B cell (primary cell): Measurements from ENCODE around the gene PARD3B. TPM values are rescaled to one million over a fixed set of nuclear protein-coding genes. Genes with fewer than 3 reads are reported as not detected.

Experiments used
- ATAC-seq: fragments of 200-7000 bp; cut with Tn5 transposase; one replicate; pipeline ENCODE4 v1.10.0; 2021; ENCODE audit warnings: low read depth, mild to moderate bottlenecking, moderate number of reproducible peaks, moderate library complexity
- CTCF ChIA-PET: fragments of 350-600 bp; sonication (Branson Sonifier 250); formaldehyde crosslinking; loops from one replicate; lab custom pipeline; 2021; ENCODE audit warnings: antibody characterized with exemption, inconsistent platforms; lab: Charles Lee
- POLR2A ChIA-PET: fragments of 350-600 bp; sonication (Branson Sonifier 250); formaldehyde crosslinking; loops from one replicate; lab custom pipeline; 2021; ENCODE audit warnings: antibody characterized with exemption; lab: Charles Lee
- DNase-seq: peaks from one replicate; pipeline ENCODE4 v3.0.0; 2013
- H2AFZ ChIP-seq: 2 replicates; pipeline ENCODE4 v1.6.1; 2012; ENCODE audit warnings: mild to moderate bottlenecking, low read depth, low read length; ENCODE audit not compliant: insufficient read depth, poor library complexity, severe bottlenecking
- H3K27ac ChIP-seq, 2 donors: 1 replicate in 1 of 2; 2 replicates in 1 of 2; pipeline ENCODE4 v1.5.1; 2012 to 2013; ENCODE audit warnings: low read length in 2 of 2, mild to moderate bottlenecking in 2 of 2, moderate library complexity in 1 of 2
- H3K27me3 ChIP-seq, 4 experiments: fragments of 200-600 bp in 1 of 4; sonication (generic) in 1 of 4; replicated peaks in 1 of 4; 1 replicate in 2 of 4; 2 replicates in 2 of 4; pipeline versions ENCODE4 v1.6.1 to v1.7.0; 2013 to 2016; ENCODE audit warnings: low read length in 3 of 4, mild to moderate bottlenecking in 2 of 4, mixed read lengths in 1 of 4, moderate library complexity in 1 of 4; ENCODE audit not compliant: insufficient read depth in 4 of 4, control insufficient read depth in 3 of 4; ENCODE audit errors: control extremely low read depth in 1 of 4
- H3K36me3 ChIP-seq, 2 experiments: replicated peaks in 1 of 2; 1 replicate in 1 of 2; 2 replicates in 1 of 2; pipeline versions ENCODE4 v1.6.1 to v1.7.1; 2013; ENCODE audit warnings: low read length in 1 of 2; ENCODE audit not compliant: insufficient read depth in 2 of 2, control insufficient read depth in 1 of 2; ENCODE audit errors: control extremely low read depth in 1 of 2, extremely low read depth in 1 of 2
- H3K4me1 ChIP-seq, 2 donors: fragments of 200-600 bp in 1 of 2; sonication (generic) in 1 of 2; 1 replicate in 1 of 2; 2 replicates in 1 of 2; pipeline versions ENCODE4 v1.5.1 to v1.6.1; 2013 to 2017; ENCODE audit warnings: low read length in 2 of 2; ENCODE audit not compliant: control insufficient read depth in 2 of 2, insufficient read depth in 2 of 2
- H3K4me2 ChIP-seq: replicated peaks from 2 replicates; pipeline ENCODE3; 2012; ENCODE audit warnings: mild to moderate bottlenecking, low read depth, low read length; ENCODE audit not compliant: poor library complexity, severe bottlenecking
- H3K4me3 ChIP-seq, 5 experiments: fragments of 200-600 bp in 1 of 5; sonication (generic) in 1 of 5; 1 replicate in 3 of 5; 2 replicates in 2 of 5; pipeline versions ENCODE4 v1.5.1 to v1.7.0; 2011 to 2016; ENCODE audit warnings: low read length in 4 of 5, mild to moderate bottlenecking in 4 of 5, low read depth in 2 of 5, control low read depth in 1 of 5, moderate library complexity in 1 of 5; ENCODE audit not compliant: insufficient read depth in 1 of 5; ENCODE audit errors: control extremely low read depth in 1 of 5, extremely low read depth in 1 of 5
- H3K79me2 ChIP-seq: fragments of 200-600 bp; sonication (generic); one replicate; pipeline ENCODE4 v1.6.0; 2016; ENCODE audit warnings: low read length; ENCODE audit not compliant: control insufficient read depth, insufficient read depth
- H3K9ac ChIP-seq: fragments of 200-600 bp; sonication (generic); 2 replicates; pipeline ENCODE4 v1.6.1; 2017; ENCODE audit warnings: mild to moderate bottlenecking, low read length, moderate library complexity
- H3K9me3 ChIP-seq, 3 donors: one replicate each; pipeline versions ENCODE4 v1.6.1 to v1.7.1; 2013; ENCODE audit warnings: low read length in 2 of 3; ENCODE audit not compliant: control insufficient read depth in 2 of 3, insufficient read depth in 1 of 3; ENCODE audit errors: control extremely low read depth in 1 of 3
- H4K20me1 ChIP-seq: 2 replicates; pipeline ENCODE4 v1.6.0; 2012; ENCODE audit warnings: mild to moderate bottlenecking, low read length; ENCODE audit not compliant: insufficient read depth, control insufficient read depth, poor library complexity, severe bottlenecking
- H3K27ac Mint-ChIP-seq: one replicate; pipeline ENCODE4 v1.8.0; 2021; ENCODE audit warnings: mixed read lengths
- H3K27me3 Mint-ChIP-seq: one replicate; pipeline ENCODE4 v1.8.0; 2021; ENCODE audit warnings: mixed read lengths
- H3K4me1 Mint-ChIP-seq: one replicate; pipeline ENCODE4 v1.8.0; 2021; ENCODE audit warnings: mixed read lengths
- H3K4me3 Mint-ChIP-seq: one replicate; pipeline ENCODE4 v1.8.0; 2021; ENCODE audit warnings: mixed read lengths
- H3K9me3 Mint-ChIP-seq: one replicate; pipeline ENCODE4 v1.8.0; 2022; ENCODE audit warnings: mixed read lengths; ENCODE audit not compliant: insufficient read depth
- EZH2 ChIP-seq: IDR thresholded peaks from 2 replicates; pipeline ENCODE4 v1.6.1; 2012; ENCODE audit warnings: borderline replicate concordance, low read depth, mild to moderate bottlenecking, moderate library complexity, low read length; ENCODE audit not compliant: insufficient read depth, poor library complexity, severe bottlenecking
- WGBS: methylation state at CpG from one replicate; pipeline ENCODE4 v1.1.5; 2013; ENCODE audit warnings: missing lambda C conversion rate; ENCODE audit not compliant: insufficient coverage; 5-methylcytosine and 5-hydroxymethylcytosine counted together
- intact Hi-C: fragments of 100-400 bp; cut with micrococcal nuclease; formaldehyde crosslinking; loops from one replicate; pipeline ENCODE4 v1.10.0; 2022
- polyA plus RNA-seq: library from polyadenylated mRNA; depleted of rRNA; stranded (reverse); fragments of >200 nt; gene quantifications from 2 replicates; pipeline ENCODE4 v1.2.3, GENCODE V29; 2012
- total RNA-seq, 2 donors: library from RNA; stranded (reverse); fragments of 120-200 nt in 1 of 2; gene quantifications; 1 replicate in 1 of 2; 2 replicates in 1 of 2; pipeline versions ENCODE4 v1.2.3 to v1.2.4, GENCODE V29; 2013 to 2022
- TF ChIP-seq, protein P1 (sequence below): fragments of 200-600 bp; IDR thresholded peaks from one replicate; pipeline ENCODE4 v1.8.0; 2022; ENCODE audit warnings: antibody characterized with exemption, mild to moderate bottlenecking

Gene PARD3B
- total and polyA plus RNA-seq, 2 donors (not counting 1 experiment from before 2014, with no cell fraction given) = not detected

DNA sequence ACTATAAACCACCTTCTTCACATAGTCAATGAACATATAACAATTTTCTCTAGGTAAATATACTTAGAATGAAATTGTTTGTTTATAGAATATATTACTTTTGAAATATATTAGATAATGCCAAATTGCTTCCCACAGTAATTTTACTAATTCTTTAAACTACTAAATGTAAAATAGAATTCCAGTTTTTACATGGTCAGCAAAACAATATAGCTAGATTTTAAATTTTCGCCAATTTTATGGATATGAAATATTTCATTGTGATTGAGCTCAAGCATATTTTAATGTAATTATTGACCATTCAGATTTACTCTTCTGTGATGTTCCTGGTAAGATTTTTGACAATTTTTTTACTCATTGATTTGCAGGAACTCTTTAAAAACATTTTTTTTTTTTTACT lies 444.6 kb downstream of the PARD3B start:
- ATAC-seq (no peak), DNase-seq (no peak)
- no CpG with 5 or more reads among the region's 1 CpG for WGBS
- no peaks in the 10 kb centered on the region for H3K9me3 ChIP-seq
- H3K36me3 ChIP-seq = no peaks in the 10 kb centered on the region
- intact Hi-C loops = no loop called here
- CTCF ChIA-PET = no interaction called here
- H3K9me3 Mint-ChIP-seq = no peaks in the 10 kb centered on the region
- no peaks in the 10 kb centered on the region for H3K4me1 Mint-ChIP-seq
- H3K27me3 Mint-ChIP-seq = no peaks in the 10 kb centered on the region
- no peak overlapping the region for H3K4me3 Mint-ChIP-seq
- no peaks in the 10 kb centered on the region for H3K4me1 ChIP-seq
- no peak overlapping the region for H2AFZ ChIP-seq
- H3K27me3 ChIP-seq = no peaks in the 10 kb centered on the region
- no peak overlapping the region for H3K9ac ChIP-seq
- no peak overlapping the region for H3K4me2 ChIP-seq
- H3K4me3 ChIP-seq = no peak overlapping the region
- H3K79me2 ChIP-seq = no peaks in the 10 kb centered on the region
- POLR2A ChIA-PET = no interaction called here
- TF ChIP-seq, protein P1, sequence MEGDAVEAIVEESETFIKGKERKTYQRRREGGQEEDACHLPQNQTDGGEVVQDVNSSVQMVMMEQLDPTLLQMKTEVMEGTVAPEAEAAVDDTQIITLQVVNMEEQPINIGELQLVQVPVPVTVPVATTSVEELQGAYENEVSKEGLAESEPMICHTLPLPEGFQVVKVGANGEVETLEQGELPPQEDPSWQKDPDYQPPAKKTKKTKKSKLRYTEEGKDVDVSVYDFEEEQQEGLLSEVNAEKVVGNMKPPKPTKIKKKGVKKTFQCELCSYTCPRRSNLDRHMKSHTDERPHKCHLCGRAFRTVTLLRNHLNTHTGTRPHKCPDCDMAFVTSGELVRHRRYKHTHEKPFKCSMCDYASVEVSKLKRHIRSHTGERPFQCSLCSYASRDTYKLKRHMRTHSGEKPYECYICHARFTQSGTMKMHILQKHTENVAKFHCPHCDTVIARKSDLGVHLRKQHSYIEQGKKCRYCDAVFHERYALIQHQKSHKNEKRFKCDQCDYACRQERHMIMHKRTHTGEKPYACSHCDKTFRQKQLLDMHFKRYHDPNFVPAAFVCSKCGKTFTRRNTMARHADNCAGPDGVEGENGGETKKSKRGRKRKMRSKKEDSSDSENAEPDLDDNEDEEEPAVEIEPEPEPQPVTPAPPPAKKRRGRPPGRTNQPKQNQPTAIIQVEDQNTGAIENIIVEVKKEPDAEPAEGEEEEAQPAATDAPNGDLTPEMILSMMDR = no peak
- TF ChIP-seq EZH2 = no peak
- no peak overlapping the region for H3K27ac ChIP-seq
- no peaks in the 10 kb centered on the region for H4K20me1 ChIP-seq
- H3K27ac Mint-ChIP-seq = no peak overlapping the region

DNA sequence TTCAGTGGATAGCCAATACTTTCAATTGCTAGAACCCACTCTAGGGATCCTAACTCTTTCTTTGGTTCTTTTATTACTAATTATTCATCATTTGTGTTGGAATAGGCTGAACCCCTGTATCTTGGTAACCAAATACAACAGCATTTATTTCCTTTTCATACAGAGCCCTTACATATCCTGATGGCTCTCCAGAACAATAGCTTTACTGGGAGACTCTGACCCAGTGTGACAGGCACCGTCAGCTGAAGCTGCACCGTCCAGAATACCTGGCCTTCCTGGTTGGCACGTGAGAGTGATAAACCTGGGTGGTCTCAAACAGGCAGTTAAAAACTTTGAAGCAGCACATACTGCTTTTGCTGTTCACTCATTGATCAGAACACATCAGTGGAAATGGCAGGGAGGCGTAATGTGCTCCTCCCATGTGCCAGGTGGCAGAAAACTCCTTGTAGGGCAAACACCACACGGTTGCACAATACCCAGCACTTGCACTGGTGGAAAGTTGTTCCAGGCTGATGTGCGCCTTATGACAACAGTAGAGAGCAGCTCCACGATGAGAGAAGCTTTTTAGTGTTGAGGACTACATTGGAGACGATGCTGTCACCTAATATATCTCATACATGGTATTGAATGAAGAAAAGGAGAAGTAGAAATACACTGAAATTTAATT lies 456.2 kb downstream of the PARD3B start:
- no peak overlapping the region for H3K4me3 ChIP-seq
- no peaks in the 10 kb centered on the region for H3K79me2 ChIP-seq
- H3K27ac ChIP-seq = no peak overlapping the region
- no peaks in the 10 kb centered on the region for H3K36me3 ChIP-seq
- TF ChIP-seq EZH2 = no peak
- TF ChIP-seq, protein P1 = no peak
- H3K4me2 ChIP-seq = no peak overlapping the region
- no peak overlapping the region for H3K9ac ChIP-seq
- H3K27me3 ChIP-seq = no peaks in the 10 kb centered on the region
- no peak overlapping the region for H2AFZ ChIP-seq
- no peaks in the 10 kb centered on the region for H4K20me1 ChIP-seq
- intact Hi-C loops = no loop called here
- Mint-ChIP-seq H3K27me3 (no peaks in the 10 kb centered on the region), H3K9me3 (no peaks in the 10 kb centered on the region), H3K4me3 (no peak overlapping the region), H3K4me1 (no peaks in the 10 kb centered on the region), H3K27ac (no peak overlapping the region)
- 97% methylated on average over 6 of the region's 8 CpGs for WGBS
- ATAC-seq (no peak), DNase-seq (no peak)
- ChIA-PET CTCF (no interaction called here), POLR2A (no interaction called here)
- H3K4me1 ChIP-seq = no peaks in the 10 kb centered on the region
- no peaks in the 10 kb centered on the region for H3K9me3 ChIP-seq
